ENCODE results near the gene TSHZ2. TPM values are rescaled to one million over a fixed set of nuclear protein-coding genes. Genes with fewer than 3 reads are reported as not detected.

Gene TSHZ2
- total RNA-seq, 1 experiment from 2014 or later: 0.07 TPM

DNA sequence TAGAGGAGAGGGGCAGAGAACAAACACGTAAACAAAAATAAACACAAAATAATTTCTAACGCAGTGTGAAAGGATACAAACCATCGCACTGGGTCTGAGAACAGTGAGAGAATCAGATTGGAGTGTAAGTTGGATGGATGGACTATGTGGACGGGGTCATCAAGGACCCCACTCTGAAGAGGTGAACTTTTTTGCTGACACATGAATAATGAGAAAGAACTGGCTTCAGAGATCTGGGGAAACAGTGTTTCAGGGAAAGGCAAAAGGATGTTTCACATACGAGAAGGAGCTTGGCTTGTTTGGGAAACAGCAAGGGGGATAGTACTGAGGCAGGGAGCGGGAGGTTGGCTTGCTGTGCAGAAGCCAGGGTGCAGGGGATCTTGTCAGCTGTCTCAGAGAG lies 326.1 kb downstream of the TSHZ2 start:
- POLR2A ChIA-PET: no interaction called here

More for the DNA sequence above, 326.1 kb downstream of the TSHZ2 start:
- DNase-seq (ENCODE audit: low read depth, low spot score) (no peak), ATAC-seq (no peak)
- no peaks in the 10 kb centered on the region for H3K79me2 ChIP-seq (ENCODE audit: insufficient read depth, low read length)
- RAD21 ChIA-PET (ENCODE audit: low non-redundant PET in 1 of 2, low total read pairs in 2 of 2, uncharacterized antibody in 2 of 2, unreplicated experiment in 2 of 2): no interaction called here
- H3K36me3 ChIP-seq (ENCODE audit: control insufficient read depth in 1 of 2, insufficient read depth in 2 of 2, low read length in 2 of 2): no peaks in the 10 kb centered on the region
- no peaks in the 10 kb centered on the region for H3K9me2 ChIP-seq (ENCODE audit: insufficient read depth)
- no peak overlapping the region for H2AFZ ChIP-seq (ENCODE audit: low read depth, low read length, poor library complexity, severe bottlenecking)
- intact Hi-C loops (cut with micrococcal nuclease): no loop called here
- H3K4me1 ChIP-seq (ENCODE audit: control insufficient read depth in 1 of 2, insufficient read depth in 2 of 2, low read length in 2 of 2): no peaks in the 10 kb centered on the region
- no TSS peak for BruUV-seq (replicated peaks)
- CTCF ChIA-PET: no interaction called here
- H3K4me3 ChIP-seq (replicated peaks in 1 of 2; ENCODE audit: low read depth in 1 of 2, low read length in 2 of 2): no peak overlapping the region
- TF ChIP-seq SP1 (IDR thresholded peaks at IDR 0.05; ENCODE audit: low read depth): no peak
- TF ChIP-seq JUND (IDR thresholded peaks at IDR 0.05): no peak
- TF ChIP-seq EZH2 (IDR thresholded peaks at IDR 0.05): no peak
- no peak for TF ChIP-seq ZNF274 (IDR thresholded peaks at IDR 0.05; ENCODE audit: low read depth, low read length)
- TF ChIP-seq, protein P1, sequence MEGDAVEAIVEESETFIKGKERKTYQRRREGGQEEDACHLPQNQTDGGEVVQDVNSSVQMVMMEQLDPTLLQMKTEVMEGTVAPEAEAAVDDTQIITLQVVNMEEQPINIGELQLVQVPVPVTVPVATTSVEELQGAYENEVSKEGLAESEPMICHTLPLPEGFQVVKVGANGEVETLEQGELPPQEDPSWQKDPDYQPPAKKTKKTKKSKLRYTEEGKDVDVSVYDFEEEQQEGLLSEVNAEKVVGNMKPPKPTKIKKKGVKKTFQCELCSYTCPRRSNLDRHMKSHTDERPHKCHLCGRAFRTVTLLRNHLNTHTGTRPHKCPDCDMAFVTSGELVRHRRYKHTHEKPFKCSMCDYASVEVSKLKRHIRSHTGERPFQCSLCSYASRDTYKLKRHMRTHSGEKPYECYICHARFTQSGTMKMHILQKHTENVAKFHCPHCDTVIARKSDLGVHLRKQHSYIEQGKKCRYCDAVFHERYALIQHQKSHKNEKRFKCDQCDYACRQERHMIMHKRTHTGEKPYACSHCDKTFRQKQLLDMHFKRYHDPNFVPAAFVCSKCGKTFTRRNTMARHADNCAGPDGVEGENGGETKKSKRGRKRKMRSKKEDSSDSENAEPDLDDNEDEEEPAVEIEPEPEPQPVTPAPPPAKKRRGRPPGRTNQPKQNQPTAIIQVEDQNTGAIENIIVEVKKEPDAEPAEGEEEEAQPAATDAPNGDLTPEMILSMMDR (IDR thresholded peaks at IDR 0.05 in 2 of 3, conservative IDR thresholded peaks at IDR 0.05 in 1 of 3; ENCODE audit: borderline replicate concordance in 1 of 3, insufficient read depth in 1 of 3, low read depth in 2 of 3, low read length in 2 of 3): no peak
- no peak for TF ChIP-seq CEBPB (IDR thresholded peaks at IDR 0.05; ENCODE audit: low read depth)
- no peak for TF ChIP-seq POLR2AphosphoS5 (IDR thresholded peaks at IDR 0.05; ENCODE audit: low read depth, low read length)
- TF ChIP-seq ZFX (IDR thresholded peaks at IDR 0.05): no peak
- TF ChIP-seq ELF1 (IDR thresholded peaks at IDR 0.05; ENCODE audit: borderline replicate concordance, low read depth): no peak
- TF ChIP-seq, protein P2, sequence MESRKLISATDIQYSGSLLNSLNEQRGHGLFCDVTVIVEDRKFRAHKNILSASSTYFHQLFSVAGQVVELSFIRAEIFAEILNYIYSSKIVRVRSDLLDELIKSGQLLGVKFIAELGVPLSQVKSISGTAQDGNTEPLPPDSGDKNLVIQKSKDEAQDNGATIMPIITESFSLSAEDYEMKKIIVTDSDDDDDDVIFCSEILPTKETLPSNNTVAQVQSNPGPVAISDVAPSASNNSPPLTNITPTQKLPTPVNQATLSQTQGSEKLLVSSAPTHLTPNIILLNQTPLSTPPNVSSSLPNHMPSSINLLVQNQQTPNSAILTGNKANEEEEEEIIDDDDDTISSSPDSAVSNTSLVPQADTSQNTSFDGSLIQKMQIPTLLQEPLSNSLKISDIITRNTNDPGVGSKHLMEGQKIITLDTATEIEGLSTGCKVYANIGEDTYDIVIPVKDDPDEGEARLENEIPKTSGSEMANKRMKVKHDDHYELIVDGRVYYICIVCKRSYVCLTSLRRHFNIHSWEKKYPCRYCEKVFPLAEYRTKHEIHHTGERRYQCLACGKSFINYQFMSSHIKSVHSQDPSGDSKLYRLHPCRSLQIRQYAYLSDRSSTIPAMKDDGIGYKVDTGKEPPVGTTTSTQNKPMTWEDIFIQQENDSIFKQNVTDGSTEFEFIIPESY (IDR thresholded peaks at IDR 0.05; ENCODE audit: extremely low read depth, insufficient replicate concordance, low read length): no peak
- no peak for TF ChIP-seq EZH2phosphoT487 (IDR thresholded peaks at IDR 0.05; ENCODE audit: borderline replicate concordance)
- no peak for TF ChIP-seq FOSL1 (IDR thresholded peaks at IDR 0.05; ENCODE audit: low read depth)
- no peaks in the 10 kb centered on the region for H4K20me1 ChIP-seq (ENCODE audit: insufficient read depth)
- peaks cover 86% of the 10 kb centered on the region for H3K27me3 ChIP-seq (ENCODE audit: insufficient read depth, low read length)
- H3K9ac ChIP-seq (ENCODE audit: low read length): no peak overlapping the region
- H3K27ac ChIP-seq (ENCODE audit: low read depth, low read length): no peak overlapping the region
- no peak overlapping the region for H3K4me2 ChIP-seq (ENCODE audit: low read length)
- no peaks in the 10 kb centered on the region for H3K9me3 ChIP-seq (ENCODE audit: control insufficient read depth in 1 of 2, insufficient read depth in 1 of 2, low read depth in 1 of 2, low read length in 2 of 2)

Data from HCT116 (cell line).